PC-9 (cell line): Measurements from ENCODE around the gene SLC22A23. TPM values are rescaled to one million over a fixed set of nuclear protein-coding genes. Genes with fewer than 3 reads are reported as not detected.

Source experiments
- BruUV-seq: library from RNA; stranded (reverse); fragments of 400-500 nt; replicated peaks from 2 replicates; lab custom pipeline; 2021; lab: Mats Ljungman, UMichigan
- CTCF ChIA-PET: fragments of 300-600 bp; sonication (Branson Sonifier 250); formaldehyde crosslinking; loops from one replicate; lab custom pipeline; 2022; ENCODE audit warnings: antibody characterized with exemption; lab: Charles Lee
- POLR2A ChIA-PET: fragments of 300-600 bp; sonication (Branson Sonifier 250); formaldehyde crosslinking; loops from one replicate; lab custom pipeline; 2022; ENCODE audit warnings: antibody characterized with exemption; ENCODE audit not compliant: unreplicated experiment; lab: Charles Lee
- DNase-seq, 2 experiments: peaks; one replicate each; pipeline versions ENCODE4 v3.0.0 to v3.0.0-alpha.2; 2015 to 2022; ENCODE audit warnings: mixed read lengths in 1 of 2
- H2AFZ ChIP-seq: fragments of 200-600 bp; sonication (generic); 2 replicates; pipeline ENCODE4 v1.8.1; 2017; ENCODE audit warnings: antibody characterized with exemption
- H3F3A ChIP-seq: fragments of 200-600 bp; sonication (generic); 2 replicates; pipeline ENCODE4 v1.8.1; 2017; ENCODE audit warnings: antibody characterized with exemption, mild to moderate bottlenecking, low read depth; ENCODE audit not compliant: insufficient read depth
- H3K27ac ChIP-seq: fragments of 200-600 bp; sonication (generic); 2 replicates; pipeline ENCODE4 v1.6.1; 2016; ENCODE audit warnings: mixed run types
- H3K27me3 ChIP-seq: fragments of 200-600 bp; sonication (generic); 2 replicates; pipeline ENCODE4 v1.6.1; 2016; ENCODE audit warnings: low read depth, mixed run types; ENCODE audit not compliant: insufficient read depth
- H3K36me3 ChIP-seq: fragments of 200-600 bp; sonication (generic); 2 replicates; pipeline ENCODE4 v1.6.1; 2016; ENCODE audit warnings: low read depth, mixed run types
- H3K4me1 ChIP-seq: fragments of 200-600 bp; sonication (generic); replicated peaks from 2 replicates; pipeline ENCODE4 v1.6.1; 2016; ENCODE audit warnings: mixed run types; ENCODE audit not compliant: insufficient read depth
- H3K4me2 ChIP-seq: fragments of 200-600 bp; sonication (generic); 2 replicates; pipeline ENCODE4 v1.6.1; 2017; ENCODE audit warnings: mixed run types
- H3K4me3 ChIP-seq: fragments of 200-600 bp; sonication (generic); 2 replicates; pipeline ENCODE4 v1.6.1; 2016; ENCODE audit warnings: mixed run types
- H3K79me2 ChIP-seq: fragments of 200-600 bp; sonication (generic); 2 replicates; pipeline ENCODE4 v1.6.1; 2017; ENCODE audit warnings: low read depth, mixed run types
- H3K9me2 ChIP-seq: fragments of 200-600 bp; sonication (generic); 2 replicates; pipeline ENCODE4 v1.8.1; 2017; ENCODE audit warnings: mild to moderate bottlenecking; ENCODE audit not compliant: insufficient read depth
- H3K9me3 ChIP-seq: fragments of 200-600 bp; sonication (generic); 2 replicates; pipeline ENCODE4 v1.8.1; 2016; ENCODE audit warnings: low read depth; ENCODE audit not compliant: insufficient read depth
- H4K20me1 ChIP-seq: fragments of 200-600 bp; sonication (generic); 2 replicates; pipeline ENCODE4 v1.8.1; 2017; ENCODE audit not compliant: insufficient read depth
- EZH2 ChIP-seq: fragments of 200-600 bp; sonication (generic); IDR thresholded peaks from 2 replicates; pipeline ENCODE4 v1.8.0; 2017; ENCODE audit warnings: antibody characterized with exemption, low read depth
- intact Hi-C: fragments of 100-400 bp; cut with micrococcal nuclease; formaldehyde crosslinking; loops from one replicate; pipeline ENCODE4 v1.10.0; 2022; ENCODE audit not compliant: unreplicated experiment
- total RNA-seq: library from RNA; stranded (reverse); gene quantifications from 2 replicates; pipeline ENCODE4 v1.2.3, GENCODE V29; 2021
- TF ChIP-seq, protein P1 (sequence below): fragments of 200-600 bp; sonication (generic); conservative IDR thresholded peaks from 2 replicates; pipeline ENCODE4 v1.6.1; 2017; ENCODE audit warnings: mixed run types, antibody characterized with exemption, mild to moderate bottlenecking, moderate library complexity

The SLC22A23 gene
- total RNA-seq, 1 experiment from 2014 or later, result 13.5 TPM

DNA sequence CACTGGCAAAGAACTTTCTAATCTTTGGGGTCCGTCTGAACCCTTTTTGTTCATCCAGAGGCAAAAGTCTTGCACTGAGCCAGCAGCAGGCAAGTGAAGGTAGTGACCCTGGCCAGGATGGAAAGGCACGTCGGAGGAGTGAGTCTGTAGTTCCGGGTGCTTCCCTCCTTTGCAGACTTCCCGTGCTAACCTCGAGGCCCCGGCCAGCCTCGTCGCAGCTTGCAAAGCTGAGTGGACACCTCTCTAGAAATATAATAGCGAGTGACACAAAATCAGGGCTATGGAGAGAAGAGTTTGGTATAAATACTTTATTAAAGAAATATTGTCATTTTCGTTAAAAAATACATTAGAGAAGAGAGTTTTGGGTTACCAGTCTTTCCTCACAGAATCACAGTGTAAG is 188.2 kb downstream of the SLC22A23 start:
- Histone ChIP-seq H3K27me3 (no peaks in the 10 kb centered on the region), H3F3A (no peaks in the 10 kb centered on the region), H3K9me2 (no peaks in the 10 kb centered on the region), H3K36me3 (no peaks in the 10 kb centered on the region), H3K4me2 (no peak overlapping the region), H3K79me2 (no peaks in the 10 kb centered on the region), H3K4me1 (no peaks in the 10 kb centered on the region), H3K4me3 (no peak overlapping the region), H2AFZ (no peak overlapping the region), H4K20me1 (no peaks in the 10 kb centered on the region), H3K9me3 (no peaks in the 10 kb centered on the region), H3K27ac (no peak overlapping the region)
- ChIA-PET CTCF (no interaction called here), POLR2A (no interaction called here)
- no TSS peak for BruUV-seq
- intact Hi-C loops, result no loop called here
- no peak for DNase-seq
- no peak for TF ChIP-seq EZH2
- TF ChIP-seq, protein P1, sequence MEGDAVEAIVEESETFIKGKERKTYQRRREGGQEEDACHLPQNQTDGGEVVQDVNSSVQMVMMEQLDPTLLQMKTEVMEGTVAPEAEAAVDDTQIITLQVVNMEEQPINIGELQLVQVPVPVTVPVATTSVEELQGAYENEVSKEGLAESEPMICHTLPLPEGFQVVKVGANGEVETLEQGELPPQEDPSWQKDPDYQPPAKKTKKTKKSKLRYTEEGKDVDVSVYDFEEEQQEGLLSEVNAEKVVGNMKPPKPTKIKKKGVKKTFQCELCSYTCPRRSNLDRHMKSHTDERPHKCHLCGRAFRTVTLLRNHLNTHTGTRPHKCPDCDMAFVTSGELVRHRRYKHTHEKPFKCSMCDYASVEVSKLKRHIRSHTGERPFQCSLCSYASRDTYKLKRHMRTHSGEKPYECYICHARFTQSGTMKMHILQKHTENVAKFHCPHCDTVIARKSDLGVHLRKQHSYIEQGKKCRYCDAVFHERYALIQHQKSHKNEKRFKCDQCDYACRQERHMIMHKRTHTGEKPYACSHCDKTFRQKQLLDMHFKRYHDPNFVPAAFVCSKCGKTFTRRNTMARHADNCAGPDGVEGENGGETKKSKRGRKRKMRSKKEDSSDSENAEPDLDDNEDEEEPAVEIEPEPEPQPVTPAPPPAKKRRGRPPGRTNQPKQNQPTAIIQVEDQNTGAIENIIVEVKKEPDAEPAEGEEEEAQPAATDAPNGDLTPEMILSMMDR, result no peak

DNA sequence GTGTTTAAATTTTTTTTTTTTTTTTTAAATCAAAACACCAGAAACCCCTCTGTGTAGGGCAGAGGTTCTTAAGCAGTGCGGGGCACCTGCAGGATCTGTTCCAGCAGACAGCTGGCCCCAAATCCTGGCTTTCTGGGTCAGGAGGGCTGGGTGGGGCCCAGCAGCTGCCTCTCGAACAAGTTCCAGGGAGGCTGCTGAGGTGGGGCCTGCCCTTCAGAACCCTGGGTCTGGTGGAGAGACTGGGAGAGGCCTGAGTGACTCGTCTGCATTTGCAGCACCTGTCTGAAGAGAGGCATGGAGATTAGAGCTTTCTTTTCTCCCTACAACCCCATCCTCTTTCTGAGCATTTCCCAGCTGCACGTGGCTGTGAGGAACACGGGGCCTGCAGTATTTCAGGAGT is 189.7 kb downstream of the SLC22A23 start:
- intact Hi-C loops, result no loop called here
- BruUV-seq, result no TSS peak
- H3K36me3 ChIP-seq, result no peaks in the 10 kb centered on the region
- H3K27ac ChIP-seq, result no peak overlapping the region
- no peak overlapping the region for H3K4me3 ChIP-seq
- no peak for DNase-seq
- ChIA-PET CTCF (no interaction called here), POLR2A (no interaction called here)
- no peaks in the 10 kb centered on the region for H3K9me2 ChIP-seq
- no peaks in the 10 kb centered on the region for H3K27me3 ChIP-seq
- H2AFZ ChIP-seq, result no peak overlapping the region
- no peaks in the 10 kb centered on the region for H3K9me3 ChIP-seq
- H3K4me2 ChIP-seq, result no peak overlapping the region
- H3K4me1 ChIP-seq, result no peaks in the 10 kb centered on the region
- H4K20me1 ChIP-seq, result no peaks in the 10 kb centered on the region; the same call in 1 of the 2 replicates
- H3F3A ChIP-seq, result no peaks in the 10 kb centered on the region
- TF ChIP-seq, protein P1, result no peak
- no peak for TF ChIP-seq EZH2
- H3K79me2 ChIP-seq, result peaks cover 6% of the 10 kb centered on the region; the same call in 1 of the 2 replicates

DNA sequence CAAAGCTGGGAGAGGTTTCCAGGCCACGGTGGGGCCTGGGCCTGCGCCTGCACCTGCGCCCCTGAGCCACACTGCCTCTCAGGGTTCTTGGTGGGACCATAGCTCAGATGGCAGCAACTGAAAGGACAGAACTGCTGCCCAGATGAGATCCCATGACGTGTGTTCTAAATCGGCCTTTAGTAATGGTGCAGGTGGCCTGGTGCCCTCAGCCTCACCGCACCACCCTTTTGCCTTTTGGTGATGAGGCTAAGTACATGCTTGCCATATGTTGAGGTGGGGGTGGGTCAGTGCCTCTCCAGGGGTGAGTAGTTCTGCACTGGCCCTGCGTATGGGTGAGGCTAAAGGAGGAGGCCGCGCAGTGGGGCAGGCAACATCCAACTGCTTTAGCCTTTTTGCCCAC is 190.7 kb downstream of the SLC22A23 start:
- BruUV-seq, result no TSS peak
- peaks cover 16% of the 10 kb centered on the region for H3K79me2 ChIP-seq
- no peak overlapping the region for H3K4me3 ChIP-seq
- H3F3A ChIP-seq, result no peaks in the 10 kb centered on the region
- H2AFZ ChIP-seq, result no peak overlapping the region
- TF ChIP-seq EZH2, result no peak
- TF ChIP-seq, protein P1, result no peak
- no peaks in the 10 kb centered on the region for H3K9me3 ChIP-seq
- DNase-seq, result no peak
- H3K27ac ChIP-seq, result no peak overlapping the region
- POLR2A ChIA-PET, result interaction anchor here (0.6 kb wide), 1 partner anchor 774 kb away, joined by 5 read pairs; no protein-coding TSS in a partner anchor
- CTCF ChIA-PET, result no interaction called here
- H3K4me2 ChIP-seq, result no peak overlapping the region
- no peaks in the 10 kb centered on the region for H3K36me3 ChIP-seq
- no peaks in the 10 kb centered on the region for H3K27me3 ChIP-seq
- intact Hi-C loops, result no loop called here
- H4K20me1 ChIP-seq, result no peaks in the 10 kb centered on the region; the same call in 1 of the 2 replicates
- no peaks in the 10 kb centered on the region for H3K4me1 ChIP-seq
- H3K9me2 ChIP-seq, result no peaks in the 10 kb centered on the region
